Activated T-cell treated with anti-CD3 and anti-CD28 coated beads, Interleukin-2, amount 50 U/mL, for 24 hours (primary cell): Measurements from ENCODE around the gene PHF14.

Experiments used
- DNase-seq: peaks from one replicate; pipeline ENCODE4 v3.0.0-alpha.2; 2020
- H3K27ac Mint-ChIP-seq: 2 replicates; pipeline ENCODE4 v1.8.0; 2020; ENCODE audit warnings: mild to moderate bottlenecking, mixed read lengths
- H3K27me3 Mint-ChIP-seq: 2 replicates; pipeline ENCODE4 v1.8.0; 2020; ENCODE audit warnings: mixed read lengths
- H3K36me3 Mint-ChIP-seq: 2 replicates; pipeline ENCODE4 v1.8.0; 2020; ENCODE audit warnings: low read depth, mixed read lengths
- H3K4me1 Mint-ChIP-seq: 2 replicates; pipeline ENCODE4 v1.8.0; 2020; ENCODE audit warnings: low read depth, mixed read lengths
- H3K4me3 Mint-ChIP-seq: 2 replicates; pipeline ENCODE4 v1.8.0; 2020; ENCODE audit warnings: mild to moderate bottlenecking, moderate library complexity, mixed read lengths
- H3K9me3 Mint-ChIP-seq: 2 replicates; pipeline ENCODE4 v1.8.0; 2020; ENCODE audit warnings: mixed read lengths

PHF14 gene

DNA sequence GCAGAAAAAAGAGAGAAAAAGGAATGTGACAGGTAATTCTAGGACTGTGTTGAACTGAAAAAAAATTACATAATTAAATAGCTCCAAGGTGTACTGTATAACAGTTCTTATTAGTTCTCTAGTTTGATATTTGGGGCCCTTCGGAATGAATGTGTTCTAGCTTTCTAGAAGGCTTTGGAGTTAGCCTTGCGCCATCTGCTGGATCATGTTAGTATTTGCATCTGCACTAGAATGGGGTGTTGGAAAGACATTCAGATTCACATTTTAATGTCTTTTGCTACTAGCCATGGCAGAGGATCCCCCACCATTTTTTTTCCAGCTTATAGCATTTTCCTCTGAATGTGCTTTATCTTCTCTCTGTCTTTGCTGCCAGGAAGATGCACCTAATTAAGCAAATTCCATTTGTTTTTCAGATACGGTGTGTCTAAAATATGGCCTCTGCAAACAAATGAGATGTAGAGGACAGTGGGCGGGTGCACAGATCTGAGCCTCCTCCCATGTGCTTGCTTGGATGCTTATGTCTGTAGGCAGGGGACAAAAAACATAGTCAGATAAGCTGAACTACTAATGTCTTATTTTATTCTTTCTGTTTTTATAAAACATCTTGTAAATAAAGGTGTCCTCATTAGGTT, 238.5 kb downstream of the PHF14 start:
- no peak overlapping the region for H3K27ac Mint-ChIP-seq
- no peaks in the 10 kb centered on the region for H3K9me3 Mint-ChIP-seq
- DNase-seq = no peak

DNA sequence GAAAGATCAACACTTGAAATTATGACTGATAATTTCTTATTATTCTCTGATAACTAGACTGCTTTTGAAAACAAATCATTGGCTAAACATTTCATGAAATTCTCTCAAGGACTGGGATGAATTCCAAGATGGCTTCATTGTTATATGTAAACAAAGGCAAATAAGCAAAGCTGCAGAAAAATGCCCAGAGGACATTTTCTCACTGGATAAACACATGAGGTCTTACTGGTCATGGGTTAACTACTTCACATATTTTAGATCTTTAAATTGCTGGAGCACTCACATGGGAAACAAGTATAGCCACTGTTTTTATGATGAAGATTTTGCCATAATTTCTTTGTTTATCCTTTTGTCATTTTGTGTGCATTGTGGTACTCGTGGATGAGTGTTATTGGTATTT, 239.1 kb downstream of the PHF14 start:
- Mint-ChIP-seq H3K4me1 (no peaks in the 10 kb centered on the region), H3K4me3 (no peak overlapping the region), H3K27me3 (no peaks in the 10 kb centered on the region), H3K36me3 (no peaks in the 10 kb centered on the region), H3K9me3 (no peaks in the 10 kb centered on the region), H3K27ac (no peak overlapping the region)
- no peak for DNase-seq

More for the DNA sequence above, 238.5 kb downstream of the PHF14 start:
- Mint-ChIP-seq H3K36me3 (no peaks in the 10 kb centered on the region), H3K4me1 (no peaks in the 10 kb centered on the region), H3K27me3 (no peaks in the 10 kb centered on the region), H3K4me3 (no peak overlapping the region)

DNA sequence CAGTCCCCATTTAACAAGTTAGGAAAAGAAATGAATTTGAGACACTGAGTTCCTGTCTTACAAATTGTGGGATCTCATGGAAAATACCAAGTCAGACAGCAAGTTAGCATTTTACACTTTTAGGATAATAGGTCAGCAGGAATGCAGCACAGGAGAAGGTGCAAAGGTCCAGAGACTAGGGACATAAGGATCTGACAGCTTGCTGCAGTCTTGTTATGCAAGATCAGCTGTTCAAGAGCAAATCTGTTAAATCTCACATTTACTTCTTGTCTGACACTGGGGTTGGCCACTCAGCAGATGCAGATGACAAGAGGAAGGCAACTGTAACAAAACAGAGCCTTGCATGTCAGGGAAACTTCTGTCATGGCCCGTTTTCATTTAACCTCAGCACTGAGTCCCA, 239.6 kb downstream of the PHF14 start:
- Mint-ChIP-seq H3K27ac (no peak overlapping the region), H3K4me1 (no peaks in the 10 kb centered on the region), H3K27me3 (no peaks in the 10 kb centered on the region), H3K4me3 (no peak overlapping the region), H3K36me3 (no peaks in the 10 kb centered on the region), H3K9me3 (no peaks in the 10 kb centered on the region)
- DNase-seq = no peak

DNA sequence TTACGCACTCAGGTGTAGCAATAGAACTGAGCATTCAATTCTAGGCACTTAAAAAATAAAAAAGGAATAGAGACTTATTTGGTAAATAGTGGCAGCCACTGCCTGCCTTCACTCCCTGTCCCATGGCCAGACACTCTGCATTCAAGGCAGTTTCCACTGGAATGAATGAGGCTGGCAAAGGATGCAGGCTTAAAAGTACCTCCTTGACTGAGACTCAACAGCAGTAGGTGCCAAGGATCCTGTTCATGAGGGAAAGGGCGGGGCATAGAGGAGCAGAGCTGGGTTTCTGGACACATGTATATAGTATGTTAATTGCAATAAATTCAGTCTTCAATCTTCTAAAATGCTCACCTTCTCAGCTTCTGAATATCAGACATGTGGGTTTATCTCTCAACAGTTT, 242.6 kb downstream of the PHF14 start:
- Mint-ChIP-seq H3K36me3 (no peaks in the 10 kb centered on the region), H3K4me1 (no peaks in the 10 kb centered on the region), H3K4me3 (no peak overlapping the region), H3K27me3 (peaks cover 4% of the 10 kb centered on the region), H3K27ac (no peak overlapping the region), H3K9me3 (no peaks in the 10 kb centered on the region)
- no peak for DNase-seq

DNA sequence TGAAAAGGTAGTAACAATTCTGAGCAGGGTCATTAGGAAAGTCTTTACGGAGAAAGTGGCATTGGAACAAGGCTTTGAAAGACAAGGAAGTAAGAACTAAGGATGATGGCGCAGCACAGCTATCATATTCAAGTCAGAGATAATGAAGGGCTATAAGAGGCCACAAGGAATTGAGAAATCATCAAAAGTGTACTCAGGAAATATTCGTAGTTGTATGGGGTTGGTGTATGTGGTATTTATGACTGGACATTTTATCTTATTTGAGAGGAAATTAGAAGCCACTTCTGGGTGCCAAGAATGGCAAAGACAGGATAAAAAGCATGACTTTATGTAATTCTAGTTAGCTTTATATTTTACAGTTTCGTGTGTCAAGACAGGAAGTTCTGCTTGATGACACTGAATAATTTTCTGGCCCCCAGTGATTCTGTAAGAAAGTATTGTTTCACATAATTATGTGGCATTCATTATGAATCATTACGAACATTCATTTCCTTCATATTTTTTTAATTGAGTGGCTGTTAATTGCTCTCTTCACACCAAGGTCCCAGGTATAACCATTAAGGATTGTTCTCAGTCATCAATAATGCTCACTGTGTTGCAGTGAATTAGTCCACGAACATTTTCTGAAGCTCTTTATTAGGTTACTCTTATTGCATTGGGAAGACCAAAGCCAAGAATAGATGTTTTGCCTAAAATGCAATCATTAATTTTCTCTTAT, 244.3 kb downstream of the PHF14 start:
- Mint-ChIP-seq H3K9me3 (no peaks in the 10 kb centered on the region), H3K27me3 (peaks cover 7% of the 10 kb centered on the region), H3K27ac (no peak overlapping the region), H3K4me1 (no peaks in the 10 kb centered on the region), H3K4me3 (no peak overlapping the region), H3K36me3 (no peaks in the 10 kb centered on the region)
- DNase-seq = no peak
